ENCODE data around the gene TMEM132C.

Gene TMEM132C

GRCh38 chr12:128267131-128267622, at the start of gene TMEM132C:
TSS of gene TMEM132C (plus strand) at chr12:128267170. CDS start at chr12:128267403, 233 bp downstream.
- TF ChIP-seq ZFX (IDR thresholded peaks at IDR 0.05; ENCODE audit: borderline replicate concordance), result no peak
- TF ChIP-seq, protein P1, sequence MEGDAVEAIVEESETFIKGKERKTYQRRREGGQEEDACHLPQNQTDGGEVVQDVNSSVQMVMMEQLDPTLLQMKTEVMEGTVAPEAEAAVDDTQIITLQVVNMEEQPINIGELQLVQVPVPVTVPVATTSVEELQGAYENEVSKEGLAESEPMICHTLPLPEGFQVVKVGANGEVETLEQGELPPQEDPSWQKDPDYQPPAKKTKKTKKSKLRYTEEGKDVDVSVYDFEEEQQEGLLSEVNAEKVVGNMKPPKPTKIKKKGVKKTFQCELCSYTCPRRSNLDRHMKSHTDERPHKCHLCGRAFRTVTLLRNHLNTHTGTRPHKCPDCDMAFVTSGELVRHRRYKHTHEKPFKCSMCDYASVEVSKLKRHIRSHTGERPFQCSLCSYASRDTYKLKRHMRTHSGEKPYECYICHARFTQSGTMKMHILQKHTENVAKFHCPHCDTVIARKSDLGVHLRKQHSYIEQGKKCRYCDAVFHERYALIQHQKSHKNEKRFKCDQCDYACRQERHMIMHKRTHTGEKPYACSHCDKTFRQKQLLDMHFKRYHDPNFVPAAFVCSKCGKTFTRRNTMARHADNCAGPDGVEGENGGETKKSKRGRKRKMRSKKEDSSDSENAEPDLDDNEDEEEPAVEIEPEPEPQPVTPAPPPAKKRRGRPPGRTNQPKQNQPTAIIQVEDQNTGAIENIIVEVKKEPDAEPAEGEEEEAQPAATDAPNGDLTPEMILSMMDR (IDR thresholded peaks at IDR 0.05), result no peak
- H3K27ac ChIP-seq, result no peak within 1 kb of the TSS

DNA sequence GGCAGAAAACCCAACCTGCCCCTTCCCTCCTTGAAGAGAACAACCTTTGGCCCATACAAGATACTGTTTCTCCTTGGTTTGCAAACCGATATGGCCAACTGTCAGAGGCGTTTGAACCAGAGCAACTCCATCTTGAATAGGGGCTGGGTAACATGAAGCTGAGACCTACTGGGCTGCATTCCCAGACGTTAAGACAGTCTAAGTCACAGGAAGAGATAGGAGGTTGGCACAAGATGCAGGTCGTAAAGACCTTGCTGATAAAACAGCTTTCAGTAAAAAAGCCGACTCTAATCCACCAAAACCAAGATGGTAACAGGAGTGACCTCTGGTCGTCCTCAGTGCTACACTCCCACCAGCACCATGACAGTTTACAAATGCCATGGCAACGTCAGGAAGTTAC, 42.7 kb upstream of the TMEM132C start:
- TF ChIP-seq, protein P1 (IDR thresholded peaks at IDR 0.05), result no peak
- TF ChIP-seq ZFX (IDR thresholded peaks at IDR 0.05; ENCODE audit: borderline replicate concordance), result no peak
- no peak overlapping the region for H3K27ac ChIP-seq

DNA sequence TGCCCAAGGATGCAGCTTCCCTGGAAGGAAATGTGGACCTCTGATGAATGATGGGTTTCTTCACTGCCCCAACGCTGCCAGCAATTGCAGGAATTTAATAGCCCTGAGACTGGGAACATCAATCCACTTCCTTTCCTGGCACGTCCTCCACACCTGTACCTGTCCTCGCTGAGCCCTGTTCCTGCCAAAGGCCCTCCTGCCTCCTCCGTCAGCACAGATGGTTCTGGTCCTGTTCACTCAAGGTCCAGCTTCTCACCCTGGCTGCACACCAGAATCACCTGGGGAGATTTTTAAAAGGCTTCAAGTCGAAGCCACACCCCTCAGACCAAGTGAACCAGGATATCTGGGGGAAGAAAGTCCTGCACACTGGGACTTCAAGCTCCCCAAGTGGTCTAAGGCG, 38.4 kb upstream of the TMEM132C start:
- no peak overlapping the region for H3K27ac ChIP-seq
- TF ChIP-seq, protein P1 (IDR thresholded peaks at IDR 0.05), result no peak
- TF ChIP-seq ZFX (IDR thresholded peaks at IDR 0.05; ENCODE audit: borderline replicate concordance), result no peak

GRCh38 chr12:128235635-128236417, 31.1 kb upstream of the TMEM132C start:
- no peak overlapping the region for H3K27ac ChIP-seq
- TF ChIP-seq, protein P1 (IDR thresholded peaks at IDR 0.05), result no peak
- no peak for TF ChIP-seq ZFX (IDR thresholded peaks at IDR 0.05; ENCODE audit: borderline replicate concordance)

- no peak overlapping the region for H3K27ac ChIP-seq
- TF ChIP-seq, protein P1 (IDR thresholded peaks at IDR 0.05), result no peak
- TF ChIP-seq ZFX (IDR thresholded peaks at IDR 0.05; ENCODE audit: borderline replicate concordance), result no peak
Measured at GRCh38 chr12:128236525-128236924, 30.4 kb upstream of the TMEM132C start.

DNA sequence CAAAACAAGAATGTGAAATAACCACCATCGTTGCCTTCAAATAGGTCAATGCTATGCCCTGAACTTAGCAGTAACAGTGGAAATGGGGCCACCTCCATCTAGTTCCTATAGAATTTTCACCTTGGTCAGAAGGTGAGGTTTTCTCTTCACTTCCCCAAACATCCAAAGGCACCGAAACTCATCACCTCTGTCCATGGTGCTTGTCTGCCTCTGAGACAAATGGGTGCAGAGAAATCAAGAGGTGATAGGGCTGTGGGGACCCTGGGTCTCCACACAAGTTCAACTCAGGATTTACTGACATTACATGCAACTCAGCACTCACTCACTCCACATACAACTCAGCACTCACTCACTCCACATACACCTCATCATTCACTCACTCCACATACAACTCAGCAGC, 26.2 kb upstream of the TMEM132C start:
- TF ChIP-seq, protein P1 (IDR thresholded peaks at IDR 0.05), result no peak
- no peak for TF ChIP-seq ZFX (IDR thresholded peaks at IDR 0.05; ENCODE audit: borderline replicate concordance)
- no peak overlapping the region for H3K27ac ChIP-seq

- no peak overlapping the region for H3K27ac ChIP-seq
- TF ChIP-seq, protein P1 (IDR thresholded peaks at IDR 0.05), result no peak
- TF ChIP-seq ZFX (IDR thresholded peaks at IDR 0.05; ENCODE audit: borderline replicate concordance), result no peak
Measured at GRCh38 chr12:128245121-128245520, 21.8 kb upstream of the TMEM132C start.
